ENCODE data around the gene B4GALT6. TPM values are rescaled to one million over a fixed set of nuclear protein-coding genes. Genes with fewer than 3 reads are reported as not detected.

Gene B4GALT6
- total RNA-seq, 1 experiment from 2014 or later: 22.4 TPM

GRCh38 chr18:31607384-31607783 lies 77.0 kb downstream of the B4GALT6 start:
- BruUV-seq (replicated peaks): no TSS peak
- Mint-ChIP-seq H3K9me3 (ENCODE audit: unreplicated experiment) (no peaks in the 10 kb centered on the region), H3K27ac (ENCODE audit: unreplicated experiment) (no peak overlapping the region), H3K27me3 (ENCODE audit: insufficient read depth, unreplicated experiment) (no peaks in the 10 kb centered on the region), H3K4me1 (ENCODE audit: low read depth, unreplicated experiment) (peaks cover 24% of the 10 kb centered on the region), H3K4me3 (ENCODE audit: unreplicated experiment) (no peak overlapping the region), H3K36me3 (ENCODE audit: insufficient read depth, unreplicated experiment) (no peaks in the 10 kb centered on the region)
- no peaks in the 10 kb centered on the region; the same call in 1 of the 2 replicates for H3K4me1 ChIP-seq
- TF ChIP-seq CTCF (IDR thresholded peaks at IDR 0.05; ENCODE audit: insufficient read depth in 1 of 2, low read depth in 1 of 2, low read length in 1 of 2, severe bottlenecking in 1 of 2, unreplicated experiment in 1 of 2): no peak
- H3K36me3 ChIP-seq (ENCODE audit: control insufficient read depth, insufficient read depth, low read length): no peaks in the 10 kb centered on the region
- no peaks in the 10 kb centered on the region for H3K9me3 ChIP-seq
- intact Hi-C loops (cut with micrococcal nuclease; ENCODE audit: unreplicated experiment): no loop called here
- H3K27me3 ChIP-seq (replicated peaks; ENCODE audit: control insufficient read depth, insufficient read depth, low read length): no peaks in the 10 kb centered on the region
- no peak overlapping the region for H3K4me3 ChIP-seq (ENCODE audit: low read depth, low read length)
- ChIA-PET CTCF (no interaction called here), POLR2A (no interaction called here)
- DNase-seq: no peak

DNA sequence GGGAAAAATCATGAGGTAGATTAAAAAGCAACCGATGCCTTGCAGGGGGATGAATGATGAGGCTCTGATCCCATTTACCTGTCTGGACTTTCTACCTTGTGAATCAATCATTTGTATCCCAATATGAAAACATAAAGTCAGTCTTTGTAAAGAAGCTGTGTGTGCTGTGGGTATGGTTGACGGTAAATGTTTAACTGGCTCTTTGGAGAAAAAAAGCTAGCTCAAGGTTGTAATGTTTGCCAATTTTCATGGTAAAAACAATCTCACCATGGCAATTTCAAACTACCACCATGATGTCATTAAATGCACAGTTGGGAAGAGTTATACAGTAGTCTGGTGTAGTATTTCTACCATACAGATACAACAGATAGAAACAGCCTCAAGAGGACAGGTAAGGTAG lies 78.1 kb downstream of the B4GALT6 start:
- TF ChIP-seq CTCF (IDR thresholded peaks at IDR 0.05; ENCODE audit: insufficient read depth in 1 of 2, low read depth in 1 of 2, low read length in 1 of 2, severe bottlenecking in 1 of 2, unreplicated experiment in 1 of 2): no peak
- no peak for DNase-seq
- H3K27me3 Mint-ChIP-seq (ENCODE audit: insufficient read depth, unreplicated experiment): no peaks in the 10 kb centered on the region
- no peaks in the 10 kb centered on the region for H3K9me3 Mint-ChIP-seq (ENCODE audit: unreplicated experiment)
- ChIA-PET CTCF (no interaction called here), POLR2A (no interaction called here)
- BruUV-seq (replicated peaks): no TSS peak
- Histone ChIP-seq H3K9me3 (no peaks in the 10 kb centered on the region), H3K27me3 (replicated peaks; ENCODE audit: control insufficient read depth, insufficient read depth, low read length) (no peaks in the 10 kb centered on the region), H3K4me1 (no peaks in the 10 kb centered on the region; the same call in 1 of the 2 replicates), H3K36me3 (ENCODE audit: control insufficient read depth, insufficient read depth, low read length) (no peaks in the 10 kb centered on the region), H3K4me3 (ENCODE audit: low read depth, low read length) (no peak overlapping the region)
- no peaks in the 10 kb centered on the region for H3K36me3 Mint-ChIP-seq (ENCODE audit: insufficient read depth, unreplicated experiment)
- peaks cover 24% of the 10 kb centered on the region for H3K4me1 Mint-ChIP-seq (ENCODE audit: low read depth, unreplicated experiment)
- no peak overlapping the region for H3K27ac Mint-ChIP-seq (ENCODE audit: unreplicated experiment)
- H3K4me3 Mint-ChIP-seq (ENCODE audit: unreplicated experiment): no peak overlapping the region
- intact Hi-C loops (cut with micrococcal nuclease; ENCODE audit: unreplicated experiment): no loop called here

DNA sequence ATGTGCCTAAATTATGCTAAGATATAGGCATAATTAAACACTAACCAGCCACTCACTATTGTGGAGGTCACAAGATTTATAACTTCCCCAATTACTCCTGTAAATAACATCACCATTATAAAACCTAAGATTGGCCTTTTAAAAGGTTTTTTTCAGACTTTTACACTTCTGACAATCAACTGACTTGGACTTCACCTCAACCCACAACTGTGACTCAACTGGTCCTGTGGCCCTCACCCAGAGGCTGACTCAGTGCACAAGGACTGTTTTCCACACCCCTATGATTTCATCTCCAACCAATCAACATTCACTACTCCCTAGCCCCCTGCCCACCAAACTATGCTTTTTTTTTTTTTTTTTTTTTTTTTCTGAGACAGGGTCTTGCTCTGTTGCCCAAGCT lies 81.1 kb downstream of the B4GALT6 start:
- Histone ChIP-seq H3K36me3 (ENCODE audit: control insufficient read depth, insufficient read depth, low read length) (no peaks in the 10 kb centered on the region), H3K4me3 (ENCODE audit: low read depth, low read length) (no peak overlapping the region), H3K27me3 (replicated peaks; ENCODE audit: control insufficient read depth, insufficient read depth, low read length) (no peaks in the 10 kb centered on the region), H3K9me3 (no peaks in the 10 kb centered on the region), H3K4me1 (no peaks in the 10 kb centered on the region)
- H3K36me3 Mint-ChIP-seq (ENCODE audit: insufficient read depth, unreplicated experiment): no peaks in the 10 kb centered on the region
- CTCF ChIA-PET: no interaction called here
- H3K9me3 Mint-ChIP-seq (ENCODE audit: unreplicated experiment): no peaks in the 10 kb centered on the region
- H3K4me1 Mint-ChIP-seq (ENCODE audit: low read depth, unreplicated experiment): peaks cover 7% of the 10 kb centered on the region
- no peak for DNase-seq
- no peak overlapping the region for H3K27ac Mint-ChIP-seq (ENCODE audit: unreplicated experiment)
- intact Hi-C loops (cut with micrococcal nuclease; ENCODE audit: unreplicated experiment): no loop called here
- H3K4me3 Mint-ChIP-seq (ENCODE audit: unreplicated experiment): no peak overlapping the region
- no peaks in the 10 kb centered on the region for H3K27me3 Mint-ChIP-seq (ENCODE audit: insufficient read depth, unreplicated experiment)
- TF ChIP-seq CTCF (IDR thresholded peaks at IDR 0.05; ENCODE audit: insufficient read depth in 1 of 2, low read depth in 1 of 2, low read length in 1 of 2, severe bottlenecking in 1 of 2, unreplicated experiment in 1 of 2): no peak
- no TSS peak for BruUV-seq (replicated peaks)
- POLR2A ChIA-PET: interaction anchor here (0.6 kb wide), 1 partner anchor 341 kb away, joined by 6 read pairs; no protein-coding TSS in a partner anchor

Measured in Caco-2 (cell line).